H1 (cell line): Measurements from ENCODE around the gene DLG1. TPM values are rescaled to one million over a fixed set of nuclear protein-coding genes. Genes with fewer than 3 reads are reported as not detected.

Source experiments
- CTCF ChIA-PET: fragments of 300-600 bp; sonication (Branson Sonifier 250); formaldehyde crosslinking; loops from one replicate; lab custom pipeline; 2021; ENCODE audit not compliant: partially characterized antibody; lab: Charles Lee
- POLR2A ChIA-PET: fragments of 300-600 bp; sonication (Branson Sonifier 250); formaldehyde crosslinking; loops from one replicate; lab custom pipeline; 2021; ENCODE audit warnings: inconsistent platforms; ENCODE audit not compliant: partially characterized antibody; lab: Charles Lee
- DNase-seq, 2 experiments: peaks; one replicate each; pipeline versions ENCODE4 v3.0.0 to v3.0.0-alpha.2; 2010 to 2022; ENCODE audit warnings: low spot score in 2 of 2, low read depth in 1 of 2, mixed read lengths in 1 of 2
- FAIRE-seq: peaks from 2 replicates; lab custom pipeline; 2011; peaks lifted over from hg19 to GRCh38; lab: Jason Lieb, UNC
- H2AFZ ChIP-seq: 2 replicates; pipeline ENCODE4 v1.8.1; 2012; ENCODE audit warnings: low read length, inconsistent platforms
- H2AK5ac ChIP-seq: 2 replicates; pipeline ENCODE4 v1.6.1; 2013; ENCODE audit warnings: low read depth, low read length
- H2BK120ac ChIP-seq: replicated peaks from 2 replicates; pipeline ENCODE3; 2013; ENCODE audit warnings: low read depth, low read length, inconsistent platforms
- H2BK12ac ChIP-seq: 2 replicates; pipeline ENCODE4 v1.6.1; 2013; ENCODE audit warnings: low read depth, low read length
- H2BK15ac ChIP-seq: 2 replicates; pipeline ENCODE4 v1.6.1; 2013; ENCODE audit warnings: low read length
- H2BK20ac ChIP-seq: 2 replicates; pipeline ENCODE4 v1.6.1; 2013; ENCODE audit warnings: low read length
- H2BK5ac ChIP-seq: 2 replicates; pipeline ENCODE4 v1.6.1; 2013; ENCODE audit warnings: low read depth, low read length
- H3K14ac ChIP-seq: 2 replicates; pipeline ENCODE4 v1.6.1; 2013; ENCODE audit warnings: inconsistent platforms; ENCODE audit not compliant: insufficient read length
- H3K18ac ChIP-seq: 2 replicates; pipeline ENCODE4 v1.6.1; 2013; ENCODE audit warnings: low read length; ENCODE audit errors: extremely low read depth
- H3K23ac ChIP-seq: 2 replicates; pipeline ENCODE4 v1.6.1; 2013; ENCODE audit warnings: inconsistent platforms; ENCODE audit not compliant: insufficient read length
- H3K23me2 ChIP-seq: 2 replicates; pipeline ENCODE4 v1.6.1; 2013; ENCODE audit warnings: low read depth, low read length
- H3K27ac ChIP-seq: 2 replicates; pipeline ENCODE4 v1.6.1; 2011; ENCODE audit warnings: low read depth, low read length, inconsistent platforms
- H3K27me3 ChIP-seq, 4 experiments: replicated peaks in 1 of 4; 1 replicate in 1 of 4; 2 replicates in 3 of 4; pipeline versions ENCODE4 v1.6.1 to v1.8.1; 2011 to 2013; ENCODE audit warnings: low read length in 3 of 4, mild to moderate bottlenecking in 3 of 4, inconsistent platforms in 2 of 4, mixed read lengths in 2 of 4, moderate library complexity in 1 of 4; ENCODE audit not compliant: control insufficient read depth in 3 of 4, insufficient read depth in 3 of 4; ENCODE audit errors: extremely low read depth in 1 of 4
- H3K36me3 ChIP-seq, 4 experiments: 2 replicates each; pipeline versions ENCODE4 v1.6.1 to v1.8.1; 2011 to 2013; ENCODE audit warnings: mild to moderate bottlenecking in 4 of 4, low read length in 3 of 4, moderate library complexity in 2 of 4, control low read depth in 1 of 4, inconsistent platforms in 1 of 4; ENCODE audit not compliant: insufficient read depth in 4 of 4, control insufficient read depth in 2 of 4
- H3K4ac ChIP-seq: replicated peaks from 2 replicates; pipeline ENCODE3; 2013; ENCODE audit warnings: low read length, low read depth, mixed read lengths, inconsistent platforms; ENCODE audit not compliant: insufficient read length
- H3K4me1 ChIP-seq, 4 experiments: replicated peaks in 1 of 4; 1 replicate in 1 of 4; 2 replicates in 3 of 4; pipeline versions ENCODE4 v1.6.1 to v1.8.1; 2011 to 2013; ENCODE audit warnings: low read length in 3 of 4, inconsistent platforms in 2 of 4, mixed read lengths in 1 of 4; ENCODE audit not compliant: insufficient read depth in 4 of 4, control insufficient read depth in 3 of 4
- H3K4me2 ChIP-seq, 2 experiments: 2 replicates each; pipeline versions ENCODE4 v1.6.1 to v1.8.1; 2011 to 2013; ENCODE audit warnings: low read depth in 2 of 2, low read length in 2 of 2, control low read depth in 1 of 2, inconsistent platforms in 1 of 2, mild to moderate bottlenecking in 1 of 2; ENCODE audit not compliant: insufficient read depth in 1 of 2
- H3K4me3 ChIP-seq, 4 experiments: fragments of 200-600, 300-600 bp in 1 of 4; sonication (generic), shearing (Covaris generic), sonication (Bioruptor Twin) in 1 of 4; 2 replicates each; pipeline versions ENCODE4 v1.5.1 to v1.8.1; 2011 to 2016; ENCODE audit warnings: low read length in 4 of 4, low read depth in 3 of 4, control low read depth in 2 of 4, inconsistent platforms in 2 of 4, mild to moderate bottlenecking in 2 of 4, mixed read lengths in 1 of 4, moderate library complexity in 1 of 4; ENCODE audit not compliant: insufficient read depth in 2 of 4; ENCODE audit errors: extremely low read depth in 1 of 4
- H3K56ac ChIP-seq: replicated peaks from 2 replicates; pipeline ENCODE3; 2013; ENCODE audit warnings: low read depth, mild to moderate bottlenecking, mixed read lengths, low read length, inconsistent platforms; ENCODE audit not compliant: insufficient read length
- H3K79me1 ChIP-seq: 2 replicates; pipeline ENCODE4 v1.6.1; 2013; ENCODE audit warnings: low read depth, low read length, control low read depth
- H3K79me2 ChIP-seq, 2 experiments: 2 replicates each; pipeline versions ENCODE4 v1.6.1 to v1.8.1; 2012 to 2013; ENCODE audit warnings: low read length in 2 of 2, mild to moderate bottlenecking in 2 of 2, inconsistent platforms in 1 of 2; ENCODE audit not compliant: insufficient read depth in 2 of 2, control insufficient read depth in 1 of 2
- H3K9ac ChIP-seq, 4 experiments: replicated peaks in 1 of 4; 1 replicate in 1 of 4; 2 replicates in 3 of 4; pipeline versions ENCODE4 v1.6.1 to v1.8.1; 2011 to 2013; ENCODE audit warnings: low read depth in 3 of 4, low read length in 3 of 4, control low read depth in 2 of 4, mild to moderate bottlenecking in 2 of 4, moderate library complexity in 2 of 4, inconsistent platforms in 1 of 4; ENCODE audit errors: extremely low read depth in 1 of 4
- H3K9me3 ChIP-seq, 2 experiments: 2 replicates each; pipeline versions ENCODE4 v1.6.1 to v1.8.1; 2012 to 2013; ENCODE audit warnings: mild to moderate bottlenecking in 2 of 2, moderate library complexity in 2 of 2, control low read depth in 1 of 2, inconsistent platforms in 1 of 2, low read depth in 1 of 2, low read length in 1 of 2, mixed read lengths in 1 of 2; ENCODE audit not compliant: insufficient read depth in 2 of 2
- H4K20me1 ChIP-seq, 2 experiments: replicated peaks in 1 of 2; 2 replicates each; pipeline versions ENCODE3 to v1.8.1; 2011 to 2013; ENCODE audit warnings: inconsistent platforms in 2 of 2, low read length in 2 of 2, mild to moderate bottlenecking in 1 of 2; ENCODE audit not compliant: insufficient read depth in 2 of 2, control insufficient read depth in 1 of 2
- H4K5ac ChIP-seq: 2 replicates; pipeline ENCODE4 v1.6.1; 2013; ENCODE audit warnings: low read length, low read depth, mixed read lengths, inconsistent platforms; ENCODE audit not compliant: insufficient read length
- H4K8ac ChIP-seq: 2 replicates; pipeline ENCODE4 v1.8.0; 2013; ENCODE audit warnings: mild to moderate bottlenecking, moderate library complexity, low read length, inconsistent platforms; ENCODE audit not compliant: insufficient read depth; ENCODE audit errors: extremely low read depth
- H4K91ac ChIP-seq: replicated peaks from 2 replicates; pipeline ENCODE3; 2013; ENCODE audit warnings: low read length, mixed read lengths, inconsistent platforms; ENCODE audit not compliant: insufficient read length
- polyA plus RNA-seq, 7 experiments: library from polyadenylated mRNA; depleted of rRNA in 3 of 7; stranded (reverse) in 5 of 7; unstranded in 2 of 7; fragments of >200 nt in 5 of 7; fragments of 200-250 nt in 2 of 7; gene quantifications; 1 replicate in 5 of 7; 2 replicates in 1 of 7; 4 replicates in 1 of 7; pipeline versions ENCODE4 v1.2.1 to v1.2.3, GENCODE V29; 2011 to 2013; ENCODE audit warnings: missing spikeins in 2 of 7, mixed read lengths in 2 of 7
- total RNA-seq: library from RNA; stranded (reverse); fragmentation: NEBNext Ultra II Directional; extraction: Animal tissue kit (Norgen Biotek cat#: 25700); gene quantifications from 2 replicates; pipeline ENCODE4 v1.2.1, GENCODE V29; 2021

DLG1 gene
- total and polyA plus RNA-seq, 2 of the 8 experiments (the other 6 are each of a cell fraction or from before 2014, with no cell fraction given): 13.4 to 78.8 TPM

- Histone ChIP-seq H3K4ac (no peak overlapping the region), H2AFZ (no peak overlapping the region), H3K4me2 (no peak overlapping the region), H3K9me3 (no peaks in the 10 kb centered on the region), H3K4me3 (no peak overlapping the region), H3K4me1 (peaks cover 0 to 10% (median 6%) of the 10 kb centered on the region in 4 experiments; a peak in 4 of 7 replicates), H3K36me3 (no peaks in the 10 kb centered on the region), H2AK5ac (no peak overlapping the region), H2BK120ac (no peak overlapping the region), H4K8ac (no peak overlapping the region), H4K5ac (no peak overlapping the region), H3K9ac (no peak overlapping the region), H3K27me3 (no peaks in the 10 kb centered on the region), H3K79me2 (peaks cover 0 to 91% of the 10 kb centered on the region in 2 experiments; a peak in 2 of 4 replicates), H3K14ac (no peak overlapping the region), H2BK5ac (no peak overlapping the region), H3K18ac (no peak overlapping the region), H3K56ac (no peak overlapping the region), H2BK12ac (no peak overlapping the region), H2BK20ac (no peak overlapping the region), H4K20me1 (peaks cover 0 to 5% of the 10 kb centered on the region in 2 experiments), H3K23me2 (no peaks in the 10 kb centered on the region), H2BK15ac (no peak overlapping the region), H3K23ac (no peak overlapping the region), H3K79me1 (no peaks in the 10 kb centered on the region), H4K91ac (no peak overlapping the region), H3K27ac (no peak overlapping the region)
- CTCF ChIA-PET: interaction anchor here (0.5 kb wide), 1 partner anchor 206 kb away, joined by 3 read pairs; no protein-coding TSS in a partner anchor
- POLR2A ChIA-PET: no interaction called here
- FAIRE-seq: no peak
- no peak for DNase-seq
Observed at GRCh38 chr3:197209366-197210260, 88.8 kb downstream of the DLG1 start.
